SK-N-MC (cell line): Measurements from ENCODE around the gene MYT1.

Source experiments
- DNase-seq: peaks from one replicate; pipeline ENCODE4 v3.0.0-alpha.2; 2011; ENCODE audit warnings: low read depth, low spot score
- H3K27ac ChIP-seq: fragments of 200-600 bp; sonication (generic); 2 replicates; pipeline ENCODE4 v1.5.1; 2016; ENCODE audit warnings: mixed run types
- H3K36me3 ChIP-seq: fragments of 200-600 bp; sonication (generic); 2 replicates; pipeline ENCODE4 v1.6.1; 2017; ENCODE audit warnings: antibody characterized with exemption, low read length, mixed read lengths; ENCODE audit not compliant: insufficient read depth
- H3K4me3 ChIP-seq: fragments of 200-600 bp; sonication (generic); 2 replicates; pipeline ENCODE4 v1.5.1; 2016
- H3K9ac ChIP-seq: fragments of 200-600 bp; sonication (generic); 2 replicates; pipeline ENCODE4 v1.8.0; 2017; ENCODE audit warnings: mixed run types, mixed read lengths; ENCODE audit not compliant: insufficient read length
- H3K9me3 ChIP-seq: fragments of 200-600 bp; sonication (generic); 2 replicates; pipeline ENCODE4 v1.6.1; 2017; ENCODE audit warnings: low read depth, mild to moderate bottlenecking, antibody characterized with exemption, low read length, moderate library complexity, mixed read lengths
- EZH2 ChIP-seq: fragments of 200-600 bp; sonication (generic); IDR thresholded peaks from one replicate; pipeline ENCODE4 v1.6.1; 2017; ENCODE audit warnings: antibody characterized with exemption
- FOXP2 ChIP-seq: optimal IDR thresholded peaks from 2 replicates; pipeline ENCODE3; 2011; ENCODE audit warnings: mild to moderate bottlenecking, moderate library complexity; ENCODE audit not compliant: insufficient read depth; ENCODE audit errors: extremely low read length, control extremely low read depth
- POLR2AphosphoS5 ChIP-seq: IDR thresholded peaks from 2 replicates; pipeline ENCODE4 v1.6.1; 2012; ENCODE audit warnings: mild to moderate bottlenecking, low read depth, low read length, borderline replicate concordance

MYT1 gene

DNA sequence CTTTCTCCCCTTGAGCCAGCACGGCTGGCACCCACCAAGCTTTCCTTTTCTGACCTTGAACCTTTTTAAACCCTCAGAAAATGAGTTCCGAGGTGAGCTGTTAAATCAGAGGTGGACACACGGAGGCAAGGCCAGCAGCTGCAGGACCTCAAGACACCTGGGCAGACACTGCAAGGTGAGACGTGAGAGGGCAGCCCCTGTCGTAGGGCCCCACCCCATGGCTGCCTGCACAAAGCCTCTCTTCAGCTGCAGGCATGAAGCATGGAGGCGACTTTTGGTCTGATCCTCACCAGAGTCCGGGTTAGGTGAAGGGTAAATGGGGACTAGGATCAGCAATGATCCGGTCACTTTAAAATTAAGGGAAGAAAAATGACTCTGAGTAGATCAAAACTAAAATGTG, 25.7 kb downstream of the MYT1 start:
- Histone ChIP-seq H3K27ac (no peak overlapping the region), H3K4me3 (no peak overlapping the region), H3K36me3 (no peaks in the 10 kb centered on the region), H3K9me3 (no peaks in the 10 kb centered on the region), H3K9ac (no peak overlapping the region)
- no peak for DNase-seq
- TF ChIP-seq FOXP2 (no peak), POLR2AphosphoS5 (no peak), EZH2 (no peak)

DNA sequence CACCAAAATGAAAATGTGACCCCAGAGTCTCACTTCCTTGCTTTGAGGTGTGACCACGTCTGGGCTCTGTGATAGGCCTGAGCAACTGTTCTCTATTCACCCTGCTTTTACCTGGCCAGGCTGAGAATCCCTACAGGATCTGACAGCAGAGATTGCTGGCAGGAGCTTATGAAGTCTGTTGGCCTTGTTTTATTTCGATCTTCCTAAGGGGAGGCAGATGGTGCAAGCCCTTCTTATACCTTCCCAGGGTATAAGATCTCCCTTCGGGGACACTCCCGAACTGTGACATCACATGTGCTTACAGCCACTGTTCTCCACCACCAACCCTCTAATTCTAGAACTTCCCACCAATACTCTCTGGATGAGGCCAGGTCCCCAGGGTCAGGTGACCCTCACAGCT, 26.8 kb downstream of the MYT1 start:
- Histone ChIP-seq H3K9ac (no peak overlapping the region), H3K27ac (no peak overlapping the region), H3K9me3 (no peaks in the 10 kb centered on the region), H3K36me3 (no peaks in the 10 kb centered on the region), H3K4me3 (no peak overlapping the region)
- TF ChIP-seq FOXP2: no peak
- TF ChIP-seq EZH2: no peak
- TF ChIP-seq POLR2AphosphoS5: no peak
- no peak for DNase-seq

DNA sequence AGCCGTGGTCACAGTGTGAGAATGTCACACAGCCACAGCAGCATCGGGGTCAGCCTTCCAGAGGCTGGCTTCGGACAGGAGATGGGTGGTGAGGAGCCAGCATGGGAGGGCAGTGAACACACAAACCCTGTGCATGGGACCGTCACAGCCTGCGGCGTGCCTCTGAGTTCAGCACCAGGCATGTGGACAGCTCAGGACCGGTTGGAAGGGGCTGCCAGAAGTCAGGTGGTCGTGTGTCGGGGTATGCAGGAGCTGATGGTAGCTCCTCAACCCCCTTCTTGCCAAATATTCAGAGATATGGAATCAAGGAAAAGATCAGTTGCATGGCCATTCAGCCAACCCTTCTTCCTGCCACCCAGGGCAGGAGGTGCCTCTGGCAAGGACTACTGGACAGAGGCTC, 28.2 kb downstream of the MYT1 start:
- H3K4me3 ChIP-seq: no peak overlapping the region
- H3K9ac ChIP-seq: no peak overlapping the region
- H3K27ac ChIP-seq: no peak overlapping the region
- TF ChIP-seq FOXP2 (no peak), POLR2AphosphoS5 (no peak), EZH2 (no peak)
- DNase-seq: no peak
- no peaks in the 10 kb centered on the region for H3K36me3 ChIP-seq
- H3K9me3 ChIP-seq: no peaks in the 10 kb centered on the region

DNA sequence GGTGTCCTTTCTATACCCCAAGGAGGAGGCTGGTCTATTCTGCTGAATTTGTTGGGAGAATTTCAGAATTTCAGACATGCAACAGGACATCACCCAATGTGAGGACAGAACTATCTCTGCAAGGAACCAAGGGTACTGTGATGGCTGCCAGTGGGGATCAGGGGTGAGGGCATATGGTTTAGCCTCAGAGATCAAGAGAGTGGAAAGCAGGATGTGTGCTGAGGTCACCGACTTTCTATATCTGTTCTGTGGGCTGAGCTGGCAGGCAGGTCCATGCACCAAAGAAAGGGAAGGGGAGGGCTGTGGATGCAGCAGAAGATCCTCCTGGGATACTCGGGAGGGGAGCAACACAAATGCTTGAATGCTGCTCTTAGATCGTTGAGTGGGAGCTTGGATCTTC, 28.8 kb downstream of the MYT1 start:
- Histone ChIP-seq H3K9ac (no peak overlapping the region), H3K36me3 (no peaks in the 10 kb centered on the region), H3K27ac (no peak overlapping the region), H3K9me3 (no peaks in the 10 kb centered on the region), H3K4me3 (no peak overlapping the region)
- no peak for DNase-seq
- no peak for TF ChIP-seq EZH2
- no peak for TF ChIP-seq FOXP2
- no peak for TF ChIP-seq POLR2AphosphoS5

DNA sequence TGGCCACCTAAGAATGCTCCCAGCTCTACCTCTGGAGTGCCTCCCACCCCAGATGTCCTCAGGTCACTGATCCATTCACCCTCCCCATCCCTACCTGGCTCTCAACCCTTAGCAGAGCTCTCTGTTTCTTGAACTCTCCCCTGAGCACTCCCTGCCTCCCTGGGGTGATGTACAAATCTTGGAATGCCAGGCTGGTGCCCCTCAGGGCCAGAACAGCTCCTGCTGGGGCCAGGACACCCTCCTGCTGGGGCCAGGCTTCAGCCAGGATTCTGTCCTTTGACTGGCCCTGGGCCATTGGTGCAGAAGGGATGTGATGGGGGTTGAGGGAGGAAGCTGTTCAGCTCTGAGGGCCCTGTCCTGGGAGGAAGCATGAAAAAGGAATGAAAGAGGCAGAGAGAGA, 30.0 kb downstream of the MYT1 start:
- no peak overlapping the region for H3K9ac ChIP-seq
- TF ChIP-seq EZH2 (no peak), FOXP2 (no peak), POLR2AphosphoS5 (no peak)
- DNase-seq: no peak

DNA sequence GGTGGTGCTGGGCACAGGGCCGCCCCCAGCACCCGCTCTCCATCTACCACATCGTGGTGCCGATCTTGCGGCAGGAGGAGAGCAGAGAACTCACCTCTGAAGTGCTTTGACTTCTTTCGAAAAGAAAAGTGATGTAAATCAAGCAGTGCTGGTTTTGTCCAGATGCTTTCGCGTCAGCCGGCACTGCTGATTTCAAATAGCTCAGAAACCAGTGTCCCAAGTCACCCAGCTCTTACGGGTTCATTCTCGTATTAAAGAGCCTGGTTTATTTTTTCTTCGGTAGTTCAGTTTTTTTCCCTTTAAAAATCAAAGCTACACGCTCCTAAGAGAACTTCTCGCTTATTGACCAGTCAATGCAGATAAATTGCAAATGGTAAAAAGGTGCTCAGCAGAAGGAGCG, 32.1 kb downstream of the MYT1 start:
- no peak for DNase-seq
- TF ChIP-seq FOXP2 (no peak), POLR2AphosphoS5 (no peak), EZH2 (no peak)
- Histone ChIP-seq H3K4me3 (no peak overlapping the region), H3K27ac (no peak overlapping the region), H3K36me3 (no peaks in the 10 kb centered on the region), H3K9me3 (no peaks in the 10 kb centered on the region), H3K9ac (no peak overlapping the region)

More for the DNA sequence above, 30.0 kb downstream of the MYT1 start:
- no peak overlapping the region for H3K27ac ChIP-seq
- no peaks in the 10 kb centered on the region for H3K36me3 ChIP-seq
- no peak overlapping the region for H3K4me3 ChIP-seq
- no peaks in the 10 kb centered on the region for H3K9me3 ChIP-seq

DNA sequence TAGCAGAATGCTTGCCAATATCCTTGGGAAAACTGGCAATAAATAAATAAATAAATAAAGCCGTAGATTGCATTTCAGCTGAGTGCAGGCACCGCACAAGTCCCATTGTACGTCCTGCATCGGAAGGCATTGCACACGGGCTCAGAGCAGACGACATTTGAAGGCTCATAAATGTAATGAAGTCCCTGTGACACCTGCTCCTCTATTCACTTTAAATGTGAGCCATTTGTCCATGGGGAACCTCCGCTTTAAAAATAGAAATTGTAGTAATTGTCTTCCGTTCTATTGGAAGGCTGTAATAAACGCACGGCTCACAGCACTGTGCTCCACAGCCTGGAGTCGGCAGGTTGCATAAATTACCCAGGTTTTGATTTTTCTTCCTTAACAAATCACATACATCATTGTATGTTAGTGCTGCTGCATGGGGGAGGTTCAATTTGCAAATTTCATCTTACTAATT, 32.6 kb downstream of the MYT1 start:
- Histone ChIP-seq H3K27ac (no peak overlapping the region), H3K9ac (no peak overlapping the region), H3K4me3 (no peak overlapping the region), H3K36me3 (no peaks in the 10 kb centered on the region), H3K9me3 (no peaks in the 10 kb centered on the region)
- TF ChIP-seq POLR2AphosphoS5: no peak
- TF ChIP-seq FOXP2: no peak
- TF ChIP-seq EZH2: no peak
- DNase-seq: no peak

DNA sequence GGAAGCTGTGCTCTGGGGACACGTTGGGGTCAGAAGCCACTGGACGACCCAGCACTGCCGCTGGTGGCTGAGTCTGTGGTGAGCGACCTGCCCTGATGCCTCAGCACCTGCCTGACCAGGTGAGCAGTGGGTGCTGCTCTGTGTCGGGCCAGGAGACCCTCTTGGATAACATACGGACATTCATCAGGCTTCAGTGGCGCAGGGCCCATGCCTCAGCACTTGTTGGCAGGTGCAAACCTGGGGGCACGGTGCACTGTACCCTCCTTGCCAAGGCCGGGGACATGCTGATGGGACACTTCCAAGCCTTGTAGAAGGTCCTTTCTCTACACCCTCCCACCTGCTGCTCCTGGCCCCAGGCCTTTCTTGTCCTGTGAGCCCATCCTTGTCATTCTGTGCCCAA, 34.1 kb downstream of the MYT1 start:
- Histone ChIP-seq H3K4me3 (no peak overlapping the region), H3K36me3 (no peaks in the 10 kb centered on the region), H3K9ac (no peak overlapping the region), H3K9me3 (no peaks in the 10 kb centered on the region), H3K27ac (no peak overlapping the region)
- TF ChIP-seq EZH2: no peak
- no peak for TF ChIP-seq POLR2AphosphoS5
- TF ChIP-seq FOXP2: no peak
- DNase-seq: no peak

DNA sequence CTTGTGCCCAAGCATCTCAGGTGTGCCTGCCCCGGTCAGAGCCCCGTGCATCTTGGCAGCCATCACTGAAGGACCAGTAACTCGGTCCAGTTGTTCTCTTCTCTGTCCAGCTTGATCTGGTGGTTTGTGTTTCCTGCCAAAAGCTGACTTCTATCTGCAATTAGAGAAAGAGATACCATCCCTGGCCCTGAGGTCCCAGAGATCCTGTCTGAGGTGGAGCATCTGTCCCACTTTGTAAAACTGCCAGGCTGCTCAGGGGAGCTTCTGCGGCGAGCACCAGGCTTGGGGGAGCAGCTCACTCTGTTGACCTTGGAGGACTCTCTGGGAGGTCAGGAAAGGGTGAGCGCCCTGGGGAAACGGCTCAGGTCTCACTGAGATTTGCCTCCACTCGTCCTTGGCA, 35.1 kb downstream of the MYT1 start:
- no peaks in the 10 kb centered on the region for H3K9me3 ChIP-seq
- no peak overlapping the region for H3K9ac ChIP-seq
- no peak for DNase-seq
- TF ChIP-seq FOXP2 (no peak), EZH2 (no peak), POLR2AphosphoS5 (no peak)
- H3K36me3 ChIP-seq: no peaks in the 10 kb centered on the region
- no peak overlapping the region for H3K27ac ChIP-seq
- no peak overlapping the region for H3K4me3 ChIP-seq
